Neural cell (in vitro differentiated cells): ENCODE results near the gene STIM1. TPM values are rescaled to one million over a fixed set of nuclear protein-coding genes. Genes with fewer than 3 reads are reported as not detected.

Source experiments
- H2AFZ ChIP-seq: fragments of 200-600, 300-800 bp; sonication (generic), shearing (Covaris generic); 2 replicates; pipeline ENCODE4 v1.6.0; 2014; ENCODE audit warnings: low read depth, mild to moderate bottlenecking, antibody characterized with exemption, low read length, moderate library complexity
- H3F3A ChIP-seq: fragments of 200-600 bp; shearing (Covaris generic); 2 replicates; pipeline ENCODE4 v1.6.1; 2016; ENCODE audit warnings: mild to moderate bottlenecking, moderate library complexity, mixed read lengths, antibody characterized with exemption, low read length; ENCODE audit not compliant: insufficient read depth, poor library complexity, severe bottlenecking
- H3K27ac ChIP-seq: fragments of 200-600, 300-800 bp; sonication (generic), shearing (Covaris generic); 2 replicates; pipeline ENCODE4 v1.5.1; 2014; ENCODE audit warnings: mild to moderate bottlenecking, low read length, moderate library complexity
- H3K27me3 ChIP-seq: fragments of 300-800, 200-600 bp; sonication (generic), shearing (Covaris generic); 2 replicates; pipeline ENCODE4 v1.6.0; 2014; ENCODE audit warnings: mild to moderate bottlenecking, low read depth, low read length, moderate library complexity; ENCODE audit not compliant: insufficient read depth
- H3K36me3 ChIP-seq: fragments of 300-800, 200-600 bp; sonication (generic), shearing (Covaris generic); 2 replicates; pipeline ENCODE4 v1.5.1; 2014; ENCODE audit warnings: mild to moderate bottlenecking, antibody characterized with exemption, low read length, moderate library complexity; ENCODE audit not compliant: insufficient read depth
- H3K4me2 ChIP-seq: fragments of 300-800, 200-600 bp; sonication (generic), shearing (Covaris generic); 2 replicates; pipeline ENCODE4 v1.6.0; 2014; ENCODE audit warnings: mild to moderate bottlenecking, low read length
- H3K4me3 ChIP-seq: fragments of 300-800, 200-600 bp; sonication (generic), shearing (Covaris generic); 2 replicates; pipeline ENCODE4 v1.5.1; 2014; ENCODE audit warnings: mild to moderate bottlenecking, low read length, moderate library complexity
- H3K79me2 ChIP-seq: fragments of 200-600 bp; shearing (Covaris generic); replicated peaks from 2 replicates; pipeline ENCODE4 v1.6.0; 2014; ENCODE audit warnings: mild to moderate bottlenecking, low read length, moderate library complexity; ENCODE audit not compliant: insufficient read depth
- H3K9ac ChIP-seq: fragments of 300-800, 200-600 bp; sonication (generic), shearing (Covaris generic); 2 replicates; pipeline ENCODE4 v1.6.1; 2016; ENCODE audit warnings: mild to moderate bottlenecking, low read length, mixed read lengths
- H3K9me2 ChIP-seq: fragments of 200-600 bp; shearing (Covaris generic); 2 replicates; pipeline ENCODE4 v1.6.1; 2016; ENCODE audit warnings: mild to moderate bottlenecking, low read length, mixed read lengths; ENCODE audit not compliant: insufficient read depth
- H3K9me3 ChIP-seq: fragments of 200-600, 300-800 bp; sonication (generic), shearing (Covaris generic); 2 replicates; pipeline ENCODE4 v1.6.1; 2016; ENCODE audit warnings: mild to moderate bottlenecking, mixed run types, low read length, moderate library complexity, mixed read lengths
- H4K20me1 ChIP-seq: fragments of 200-600 bp; shearing (Covaris generic); 2 replicates; pipeline ENCODE4 v1.6.1; 2016; ENCODE audit warnings: mild to moderate bottlenecking, mixed run types; ENCODE audit not compliant: insufficient read depth
- CTCF ChIP-seq: fragments of 450-650 bp; IDR thresholded peaks from 2 replicates; pipeline ENCODE4 v1.5.1; 2014; ENCODE audit warnings: antibody characterized with exemption, mild to moderate bottlenecking, moderate library complexity; ENCODE audit not compliant: poor library complexity, severe bottlenecking
- EP300 ChIP-seq: fragments of 450-650 bp; conservative IDR thresholded peaks from 2 replicates; pipeline ENCODE4 v1.6.1; 2014; ENCODE audit warnings: antibody characterized with exemption, mild to moderate bottlenecking, moderate library complexity; ENCODE audit not compliant: poor library complexity, severe bottlenecking
- EZH2 ChIP-seq: fragments of 200-600, 300-800 bp; shearing (Covaris generic), sonication (generic); IDR thresholded peaks from 2 replicates; pipeline ENCODE4 v1.6.1; 2014; ENCODE audit warnings: antibody characterized with exemption, low read length, borderline replicate concordance, mild to moderate bottlenecking; ENCODE audit not compliant: insufficient read depth, poor library complexity, severe bottlenecking
- MXI1 ChIP-seq: fragments of 450-650 bp; conservative IDR thresholded peaks from 2 replicates; pipeline ENCODE4 v1.6.1; 2014; ENCODE audit warnings: antibody characterized with exemption, mild to moderate bottlenecking; ENCODE audit not compliant: poor library complexity, severe bottlenecking
- POLR2AphosphoS5 ChIP-seq: IDR thresholded peaks from 2 replicates; pipeline ENCODE4 v1.6.1; 2012
- RAD21 ChIP-seq: fragments of 450-650 bp; conservative IDR thresholded peaks from 2 replicates; pipeline ENCODE4 v1.6.1; 2014; ENCODE audit warnings: antibody characterized with exemption, mild to moderate bottlenecking, moderate library complexity
- REST ChIP-seq: IDR thresholded peaks from 2 replicates; pipeline ENCODE4 v1.6.1; 2012; ENCODE audit warnings: borderline replicate concordance
- SMC3 ChIP-seq: fragments of 450-650 bp; conservative IDR thresholded peaks from 2 replicates; pipeline ENCODE4 v1.6.1; 2014; ENCODE audit warnings: antibody characterized with exemption, mild to moderate bottlenecking, moderate library complexity; ENCODE audit not compliant: poor library complexity
- TAF1 ChIP-seq: IDR thresholded peaks from 2 replicates; pipeline ENCODE4 v1.6.1; 2012; ENCODE audit warnings: low read depth
- polyA plus RNA-seq: library from polyadenylated mRNA; depleted of rRNA; stranded (reverse); fragments of >200 nt; gene quantifications from 2 replicates; pipeline ENCODE4 v1.2.3, GENCODE V29; 2014

The STIM1 gene
- polyA plus RNA-seq, 1 donor from 2014 or later = 14.5 TPM

- no peak overlapping the region for H3K9ac ChIP-seq
- H3K27me3 ChIP-seq = no peaks in the 10 kb centered on the region
- no peak overlapping the region for H2AFZ ChIP-seq
- TF ChIP-seq SMC3 (no peak), TAF1 (no peak), REST (no peak), CTCF (no peak), RAD21 (no peak), POLR2AphosphoS5 (no peak), EZH2 (no peak), EP300 (no peak)
- no peaks in the 10 kb centered on the region for H3K9me2 ChIP-seq
- H3K9me3 ChIP-seq = no peaks in the 10 kb centered on the region
- H3F3A ChIP-seq = no peaks in the 10 kb centered on the region
- no peaks in the 10 kb centered on the region for H3K79me2 ChIP-seq
- no peaks in the 10 kb centered on the region for H3K36me3 ChIP-seq
- H3K4me3 ChIP-seq = no peak overlapping the region
- no peaks in the 10 kb centered on the region for H4K20me1 ChIP-seq
- no peak overlapping the region for H3K27ac ChIP-seq
- no peak overlapping the region for H3K4me2 ChIP-seq
Measured at GRCh38 chr11:3972431-3972830, 117.0 kb downstream of the STIM1 start.

- H3K9ac ChIP-seq = no peak overlapping the region
- no peaks in the 10 kb centered on the region for H3K9me3 ChIP-seq
- no peak overlapping the region for H3K4me2 ChIP-seq
- H2AFZ ChIP-seq = no peak overlapping the region
- H3F3A ChIP-seq = no peaks in the 10 kb centered on the region
- TF ChIP-seq CTCF (no peak), TAF1 (no peak), SMC3 (no peak), REST (no peak), MXI1 (no peak), RAD21 (no peak), EZH2 (no peak), EP300 (no peak), POLR2AphosphoS5 (no peak)
- H3K79me2 ChIP-seq = no peaks in the 10 kb centered on the region
- H4K20me1 ChIP-seq = no peaks in the 10 kb centered on the region
- no peaks in the 10 kb centered on the region for H3K36me3 ChIP-seq
- H3K4me3 ChIP-seq = no peak overlapping the region
- H3K9me2 ChIP-seq = no peaks in the 10 kb centered on the region
- no peaks in the 10 kb centered on the region for H3K27me3 ChIP-seq
- no peak overlapping the region for H3K27ac ChIP-seq
Measured at GRCh38 chr11:3977078-3977477, 121.6 kb downstream of the STIM1 start.
